ENCODE data around the gene STPG2. TPM values are rescaled to one million over a fixed set of nuclear protein-coding genes. Genes with fewer than 3 reads are reported as not detected.

STPG2 gene
- 0.12 TPM in 1 of 2 replicates, not detected in the other for total RNA-seq (ENCODE audit: low replicate concordance)

DNA sequence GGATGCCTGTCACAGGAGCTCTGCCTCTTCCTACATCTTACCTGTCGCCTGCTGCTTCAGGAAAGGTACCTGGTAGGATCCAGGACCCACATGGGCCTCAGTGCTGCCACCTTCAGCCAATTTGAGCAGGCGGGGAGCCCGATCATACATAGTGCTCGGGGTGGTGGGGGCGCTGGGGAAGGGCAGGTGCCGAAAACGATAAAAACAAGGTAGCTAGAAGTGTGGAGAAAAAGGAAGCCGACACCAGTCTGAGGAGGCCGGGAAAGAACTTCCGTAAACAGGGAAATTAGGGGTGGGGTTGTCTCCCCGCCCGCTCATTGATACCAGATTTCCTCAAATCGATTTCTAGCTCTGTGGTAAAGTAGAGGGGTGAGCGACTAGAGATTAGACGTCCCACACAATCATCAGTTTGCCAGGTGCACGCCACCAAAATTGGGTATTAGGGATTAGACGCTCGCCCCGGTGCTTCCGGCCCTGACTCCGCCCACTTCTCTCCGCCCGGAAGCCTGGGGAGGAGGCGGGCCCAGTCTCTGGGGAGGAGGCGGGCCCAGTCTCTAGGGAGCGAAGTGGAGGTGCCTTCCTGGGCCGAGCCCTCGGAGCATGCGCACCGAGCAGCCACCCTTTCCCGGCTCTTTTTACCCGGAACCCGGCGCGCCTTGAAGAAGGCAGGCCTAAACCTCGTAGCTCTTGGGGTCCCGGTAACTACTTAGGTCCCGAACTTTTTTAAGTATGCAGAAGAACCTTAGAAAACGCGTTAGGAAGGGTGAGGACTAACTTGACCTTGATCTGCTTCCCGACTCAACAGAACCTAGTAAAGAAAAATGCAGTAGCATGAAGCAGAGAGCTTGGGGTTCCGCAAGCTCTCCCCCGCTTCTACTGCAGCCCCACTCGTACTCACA is at the start of gene STPG2:
STPG2 (minus strand) TSS at position 476 of the 899 bp plus-strand sequence.

Other genes starting within 250 kb of the STPG2 start
- 41.5 and 43.0 TPM in 2 replicates for gene RAP1GDS1, start 117.9 kb upstream of the STPG2 start, total RNA-seq (ENCODE audit: low replicate concordance)